Ishikawa (cell line): ENCODE results near the gene TRA2B.
A peak's percentile ranks its signal among the peaks of the same experiment; 100 is the strongest.

Experiments
- CEBPB ChIP-seq: IDR thresholded peaks from 2 replicates; pipeline ENCODE4 v1.6.1; 2012
- CREB1 ChIP-seq: IDR thresholded peaks from 2 replicates; pipeline ENCODE4 v1.6.1; 2012; ENCODE audit warnings: low read depth
- EGR1 ChIP-seq: IDR thresholded peaks from 2 replicates; pipeline ENCODE4 v1.6.1; 2012
- EP300 ChIP-seq: IDR thresholded peaks from 2 replicates; pipeline ENCODE4 v1.6.1; 2012; ENCODE audit warnings: borderline replicate concordance
- FOXM1 ChIP-seq: IDR thresholded peaks from 2 replicates; pipeline ENCODE4 v1.6.1; 2012; ENCODE audit warnings: low read depth, borderline replicate concordance
- MAX ChIP-seq: IDR thresholded peaks from 2 replicates; pipeline ENCODE4 v1.6.1; 2012
- NFIC ChIP-seq: IDR thresholded peaks from 2 replicates; pipeline ENCODE4 v1.6.1; 2012
- RAD21 ChIP-seq: IDR thresholded peaks from 2 replicates; pipeline ENCODE4 v1.6.1; 2012; ENCODE audit warnings: low read depth
- REST ChIP-seq: IDR thresholded peaks from 2 replicates; pipeline ENCODE4 v1.6.1; 2012; ENCODE audit warnings: low read depth, mild to moderate bottlenecking
- TAF1 ChIP-seq: IDR thresholded peaks from 2 replicates; pipeline ENCODE4 v1.6.1; 2012; ENCODE audit warnings: low read depth, mild to moderate bottlenecking
- TCF12 ChIP-seq: IDR thresholded peaks from 2 replicates; pipeline ENCODE4 v1.6.1; 2012; ENCODE audit warnings: low read depth
- TEAD4 ChIP-seq: IDR thresholded peaks from 2 replicates; pipeline ENCODE4 v1.6.1; 2012
- USF1 ChIP-seq: IDR thresholded peaks from 2 replicates; pipeline ENCODE4 v1.6.1; 2012
- YY1 ChIP-seq: IDR thresholded peaks from 2 replicates; pipeline ENCODE4 v1.6.1; 2012; ENCODE audit warnings: low read depth
- ZBTB7A ChIP-seq: IDR thresholded peaks from 2 replicates; pipeline ENCODE4 v1.6.1; 2012; ENCODE audit warnings: low read depth

TRA2B gene

GRCh38 chr3:185900228-185900627 lies 37.6 kb downstream of the TRA2B start:
- TF ChIP-seq MAX (no peak), NFIC (peak; percentile 73), YY1 (0 out of 2 replicates have a peak, but pooled peaks have one; percentile 39), ZBTB7A (no peak), RAD21 (no peak), USF1 (no peak), TEAD4 (no peak), TCF12 (no peak), EP300 (no peak; the same call in 1 of the 2 replicates)

- TF ChIP-seq YY1 (no peak), NFIC (no peak), TAF1 (no peak), TEAD4 (no peak), FOXM1 (no peak), ZBTB7A (no peak), EGR1 (no peak), EP300 (no peak)
Measured at GRCh38 chr3:185896636-185897035, 41.2 kb downstream of the TRA2B start.

DNA sequence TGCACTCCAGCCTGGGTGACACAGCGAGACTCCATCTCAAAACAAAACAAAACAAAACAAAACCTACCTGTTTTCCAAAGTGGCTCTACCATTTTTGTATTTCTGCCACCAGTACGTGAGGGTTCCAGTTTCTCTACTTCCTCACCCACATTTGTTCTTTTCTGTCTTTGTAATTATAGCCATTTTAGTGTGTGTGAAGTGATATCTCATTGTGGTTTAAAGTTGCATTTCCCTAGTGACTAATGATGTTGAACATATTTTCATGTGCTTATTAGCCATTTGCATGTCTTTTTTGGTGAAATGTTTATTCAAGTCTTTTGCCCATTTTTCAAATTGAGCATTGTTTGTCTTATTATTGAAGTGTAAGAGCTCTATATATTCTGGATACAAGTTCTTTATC lies 50.7 kb downstream of the TRA2B start:
- TF ChIP-seq FOXM1 (no peak), CREB1 (no peak)

DNA sequence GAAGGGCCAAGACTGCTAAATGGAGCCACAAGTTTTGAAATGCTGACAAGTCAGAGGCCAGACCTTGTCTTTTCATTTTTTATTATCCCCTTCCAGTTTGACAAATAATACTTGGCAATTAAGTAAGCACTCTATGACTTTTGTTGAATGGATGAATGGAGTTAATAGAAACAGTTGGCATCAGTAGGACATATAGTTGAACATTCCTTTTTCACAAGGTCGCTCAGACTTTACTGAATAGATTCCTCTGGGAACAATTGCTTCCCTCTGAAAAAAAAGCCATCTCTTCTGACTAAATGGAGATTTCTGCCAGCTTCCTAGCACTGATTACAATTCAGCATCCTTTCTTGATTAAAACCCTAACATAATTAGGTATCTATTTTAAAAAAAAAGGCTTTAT lies 53.2 kb downstream of the TRA2B start:
- no peak for TF ChIP-seq REST
- TF ChIP-seq NFIC: 0 out of 2 replicates have a peak, but pooled peaks have one; percentile 17

- TF ChIP-seq MAX: no peak
- TF ChIP-seq TEAD4: no peak
- TF ChIP-seq RAD21: no peak
- no peak for TF ChIP-seq EP300
- TF ChIP-seq USF1: no peak
- no peak for TF ChIP-seq TCF12
- no peak for TF ChIP-seq TAF1
Measured at GRCh38 chr3:185881926-185882325, 55.9 kb downstream of the TRA2B start.

DNA sequence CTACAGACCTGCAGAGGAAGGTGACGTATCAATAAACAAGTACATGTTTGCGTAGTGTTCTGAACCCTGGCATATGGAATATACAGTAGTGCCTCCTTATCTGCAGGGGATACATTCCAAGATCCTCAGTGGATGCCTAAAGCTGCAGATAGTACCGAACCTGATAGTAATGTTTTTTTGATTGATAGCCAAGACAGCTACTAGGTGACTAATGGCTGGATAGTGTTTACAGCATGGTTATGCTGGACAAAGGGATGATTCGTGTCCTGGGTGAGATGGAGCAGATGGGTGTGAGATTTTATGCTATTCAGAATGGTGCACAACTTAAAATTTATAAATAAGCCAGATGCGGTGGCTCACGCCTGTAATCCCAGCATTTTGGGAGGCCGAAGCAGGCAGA lies 57.2 kb downstream of the TRA2B start:
- TF ChIP-seq TCF12 (no peak), FOXM1 (no peak), ZBTB7A (no peak), TEAD4 (no peak), CEBPB (no peak), USF1 (no peak), REST (no peak), MAX (no peak), EP300 (no peak), YY1 (no peak), CREB1 (no peak), RAD21 (no peak), NFIC (no peak), EGR1 (no peak)
